Measurements from ENCODE around the gene RPL39L. TPM values are rescaled to one million over a fixed set of nuclear protein-coding genes. Genes with fewer than 3 reads are reported as not detected.

RPL39L gene
- total and polyA plus RNA-seq, 9 donors, result 0.99 to 8.5 (median 4.0) TPM

GRCh38 chr3:187088701-187089100 lies 50.6 kb downstream of the RPL39L start:
- Histone ChIP-seq H3K27me3 (no peaks in the 10 kb centered on the region), H3K9me3 (no peaks in the 10 kb centered on the region), H3K4me1 (ENCODE audit: insufficient read depth) (no peaks in the 10 kb centered on the region), H3K36me3 (no peaks in the 10 kb centered on the region), H3K27ac (no peak overlapping the region), H3K4me3 (no peak overlapping the region)
- TF ChIP-seq POLR2A (IDR thresholded peaks at IDR 0.05) (no peak), EP300 (IDR thresholded peaks at IDR 0.05) (no peak), CTCF (IDR thresholded peaks at IDR 0.05) (no peak)
- 21 to 42% (median 26%) methylated on average over 1 of the region's 1 CpG for WGBS, 3 donors
- DNase-seq, result no peak
- intact Hi-C loops (cut with DNase I), result no loop called here

DNA sequence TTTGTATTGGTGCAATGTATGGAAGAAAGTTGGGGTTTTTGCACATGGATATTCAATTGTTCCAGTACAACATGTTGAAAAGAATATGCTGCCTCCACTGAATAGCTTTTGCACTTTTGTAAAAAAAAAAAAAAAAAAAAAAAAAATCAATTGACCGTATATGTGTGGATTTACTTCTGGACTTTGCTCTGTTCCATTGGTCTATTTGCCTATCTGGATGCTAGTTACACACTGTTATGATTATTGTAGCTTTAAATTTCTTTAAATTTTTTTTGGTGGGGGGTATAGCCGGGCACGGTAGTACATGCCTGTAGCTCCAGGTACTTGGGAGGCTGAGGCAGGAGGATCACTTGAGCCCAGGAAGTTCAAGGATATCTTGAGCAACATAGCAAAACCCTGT lies 52.5 kb downstream of the RPL39L start:
- TF ChIP-seq POLR2A (IDR thresholded peaks at IDR 0.05), result no peak
- no peak for TF ChIP-seq EP300 (IDR thresholded peaks at IDR 0.05)
- TF ChIP-seq CTCF (IDR thresholded peaks at IDR 0.05), result no peak
- no peak overlapping the region for H3K4me3 ChIP-seq
- H3K27ac ChIP-seq, result no peak overlapping the region
- no peaks in the 10 kb centered on the region for H3K36me3 ChIP-seq
- H3K4me1 ChIP-seq (ENCODE audit: insufficient read depth), result no peaks in the 10 kb centered on the region
- H3K9me3 ChIP-seq, result no peaks in the 10 kb centered on the region
- intact Hi-C loops (cut with DNase I), result no loop called here
- DNase-seq, result no peak
- WGBS, 3 donors, result 80 to 96% (median 95%) methylated on average over 3 of the region's 3 CpGs
- H3K27me3 ChIP-seq, result no peaks in the 10 kb centered on the region

GRCh38 chr3:187085933-187086332 lies 53.4 kb downstream of the RPL39L start:
- 91 to 96% (median 91%) methylated on average over 1 of the region's 1 CpG for WGBS, 3 donors

GRCh38 chr3:187085021-187085666 lies 54.2 kb downstream of the RPL39L start:
- Histone ChIP-seq H3K9me3 (no peaks in the 10 kb centered on the region), H3K36me3 (no peaks in the 10 kb centered on the region), H3K4me3 (no peak overlapping the region), H3K27ac (no peak overlapping the region), H3K27me3 (no peaks in the 10 kb centered on the region), H3K4me1 (ENCODE audit: insufficient read depth) (no peaks in the 10 kb centered on the region)
- intact Hi-C loops (cut with DNase I), result no loop called here
- 64 to 78% (median 64%) methylated on average over 5 of the region's 5 CpGs for WGBS, 3 donors
- no peak for DNase-seq
- no peak for TF ChIP-seq CTCF (IDR thresholded peaks at IDR 0.05)
- no peak for TF ChIP-seq EP300 (IDR thresholded peaks at IDR 0.05)
- TF ChIP-seq POLR2A (IDR thresholded peaks at IDR 0.05), result no peak

More at GRCh38 chr3:187085933-187086332, 53.4 kb downstream of the RPL39L start:
- H3K4me1 ChIP-seq (ENCODE audit: insufficient read depth), result no peaks in the 10 kb centered on the region
- DNase-seq, result no peak
- H3K27ac ChIP-seq, result no peak overlapping the region
- no peak for TF ChIP-seq CTCF (IDR thresholded peaks at IDR 0.05)
- TF ChIP-seq POLR2A (IDR thresholded peaks at IDR 0.05), result no peak
- no peak for TF ChIP-seq EP300 (IDR thresholded peaks at IDR 0.05)
- intact Hi-C loops (cut with DNase I), result no loop called here
- H3K36me3 ChIP-seq, result no peaks in the 10 kb centered on the region
- H3K27me3 ChIP-seq, result no peaks in the 10 kb centered on the region
- no peak overlapping the region for H3K4me3 ChIP-seq
- no peaks in the 10 kb centered on the region for H3K9me3 ChIP-seq
